Measurements from ENCODE around the gene COL23A1.

DNA sequence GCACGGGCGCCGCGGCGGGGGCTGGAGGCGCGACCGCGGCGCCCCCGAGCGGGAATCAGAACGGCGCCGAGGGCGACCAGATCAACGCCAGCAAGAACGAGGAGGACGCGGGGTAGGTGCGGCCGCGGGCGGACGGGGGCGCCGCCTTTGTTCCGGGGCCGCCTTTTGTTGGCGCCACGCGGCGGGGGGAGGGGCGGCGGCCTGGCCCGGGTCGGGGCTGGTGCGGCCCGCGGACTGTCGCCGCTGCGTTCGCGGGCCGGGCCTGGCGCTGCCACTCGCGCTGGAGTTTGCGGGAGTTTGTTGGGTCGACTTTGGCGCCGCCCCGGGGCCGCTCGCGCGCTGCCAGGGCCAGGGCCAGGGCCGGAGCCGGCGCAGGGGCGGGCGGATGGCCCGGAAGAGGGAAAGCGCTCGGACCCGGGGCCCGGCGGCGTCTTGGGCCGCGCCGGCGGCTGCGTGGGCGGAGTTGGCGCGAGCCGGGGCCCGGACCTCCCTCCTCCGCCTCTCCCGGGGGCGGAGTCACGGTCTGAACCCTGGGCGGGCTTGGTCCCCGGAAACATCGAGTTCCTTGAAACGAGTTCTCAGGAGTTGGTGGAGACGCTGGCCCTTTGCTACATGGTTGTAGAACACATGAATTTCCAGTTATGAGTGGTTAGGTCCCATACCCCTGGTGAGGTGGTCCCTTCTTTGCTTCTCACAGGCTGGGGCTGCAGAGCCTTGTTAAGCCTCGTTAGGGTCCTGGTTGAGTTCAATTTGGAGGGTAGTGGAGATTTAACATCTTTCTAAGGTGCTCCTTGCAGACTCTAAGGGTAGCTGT, 385.1 kb downstream of the COL23A1 start:
- TF ChIP-seq, protein P1, sequence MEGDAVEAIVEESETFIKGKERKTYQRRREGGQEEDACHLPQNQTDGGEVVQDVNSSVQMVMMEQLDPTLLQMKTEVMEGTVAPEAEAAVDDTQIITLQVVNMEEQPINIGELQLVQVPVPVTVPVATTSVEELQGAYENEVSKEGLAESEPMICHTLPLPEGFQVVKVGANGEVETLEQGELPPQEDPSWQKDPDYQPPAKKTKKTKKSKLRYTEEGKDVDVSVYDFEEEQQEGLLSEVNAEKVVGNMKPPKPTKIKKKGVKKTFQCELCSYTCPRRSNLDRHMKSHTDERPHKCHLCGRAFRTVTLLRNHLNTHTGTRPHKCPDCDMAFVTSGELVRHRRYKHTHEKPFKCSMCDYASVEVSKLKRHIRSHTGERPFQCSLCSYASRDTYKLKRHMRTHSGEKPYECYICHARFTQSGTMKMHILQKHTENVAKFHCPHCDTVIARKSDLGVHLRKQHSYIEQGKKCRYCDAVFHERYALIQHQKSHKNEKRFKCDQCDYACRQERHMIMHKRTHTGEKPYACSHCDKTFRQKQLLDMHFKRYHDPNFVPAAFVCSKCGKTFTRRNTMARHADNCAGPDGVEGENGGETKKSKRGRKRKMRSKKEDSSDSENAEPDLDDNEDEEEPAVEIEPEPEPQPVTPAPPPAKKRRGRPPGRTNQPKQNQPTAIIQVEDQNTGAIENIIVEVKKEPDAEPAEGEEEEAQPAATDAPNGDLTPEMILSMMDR (IDR thresholded peaks at IDR 0.05; ENCODE audit: low read length): no peak
- TF ChIP-seq EZH2 (optimal IDR thresholded peaks at IDR 0.05; ENCODE audit: low read depth, low read length) (no peak), EZH2phosphoT487 (IDR thresholded peaks at IDR 0.05; ENCODE audit: low read length) (no peak)

Measured in MM.1S (cell line).